Measurements from ENCODE around the gene SLC2A13.
"Not testable (repeated sequence)": the region's sequence is repeated elsewhere in the genome, so short reads cannot be mapped to it uniquely, and the experiment has no call there.

SLC2A13 gene

DNA sequence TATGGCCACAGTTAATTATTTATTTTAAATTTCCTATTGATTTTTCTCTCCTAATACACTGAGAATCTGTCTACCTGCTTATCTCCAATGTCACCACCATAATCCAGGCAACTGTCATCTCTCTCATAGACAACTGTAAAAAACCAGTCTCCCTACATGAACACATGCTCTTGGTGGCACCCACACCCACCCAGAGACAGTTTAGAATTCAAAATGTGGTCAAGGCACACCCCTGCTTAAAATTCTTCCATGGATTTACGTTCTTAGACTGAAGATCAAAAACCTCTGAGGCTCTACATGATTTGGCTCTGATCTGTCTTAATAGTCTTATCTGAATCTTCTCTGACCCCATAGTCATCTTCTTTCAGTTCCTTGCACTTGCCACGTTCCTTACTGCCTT lies 245.2 kb downstream of the SLC2A13 start:
- H3K27ac ChIP-seq, result no peak overlapping the region
- H3K4me1 ChIP-seq, result no peaks in the 10 kb centered on the region
- no peak overlapping the region for H3K9ac ChIP-seq
- H4K20me1 ChIP-seq, result no peaks in the 10 kb centered on the region
- H3K9me3 ChIP-seq (replicated peaks in 1 of 11), result peaks cover 0 to 3% (median 0%) of the 10 kb centered on the region in 11 experiments; a peak in 3 of 22 replicates
- H3K4me2 ChIP-seq, result no peak overlapping the region
- no peak for TF ChIP-seq Cebpa-rat (IDR thresholded peaks at IDR 0.05)
- no peak overlapping the region for H3K4me3 ChIP-seq
- no peaks in the 10 kb centered on the region for H3K27me3 ChIP-seq
- H3K36me3 ChIP-seq, result no peaks in the 10 kb centered on the region

DNA sequence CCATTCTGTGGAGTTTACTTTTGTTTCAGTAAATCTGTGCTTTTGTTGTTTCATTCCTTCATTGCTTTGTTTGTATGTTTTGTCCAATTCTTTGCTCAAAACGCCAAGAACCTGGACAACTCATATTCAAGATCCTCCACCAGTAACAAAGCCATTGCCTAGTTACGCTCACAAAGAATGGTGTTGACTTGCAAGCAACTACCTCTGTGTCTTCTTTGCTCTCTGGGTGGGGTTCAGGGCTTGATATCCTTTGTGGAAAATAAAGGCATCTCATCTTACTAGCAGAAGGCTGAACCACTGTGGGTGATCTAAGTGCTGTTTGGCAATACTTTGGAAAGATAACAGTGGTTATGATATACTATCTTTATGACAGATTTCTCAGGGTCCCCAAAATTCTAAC lies 252.9 kb downstream of the SLC2A13 start:
- H3K9ac ChIP-seq, result no peak overlapping the region
- no peak for TF ChIP-seq Cebpa-rat (IDR thresholded peaks at IDR 0.05)
- no peaks in the 10 kb centered on the region for H4K20me1 ChIP-seq
- no peak overlapping the region for H3K4me2 ChIP-seq
- H3K4me3 ChIP-seq, result no peak overlapping the region
- H3K27ac ChIP-seq, result no peak overlapping the region
- H3K27me3 ChIP-seq, result no peaks in the 10 kb centered on the region
- H3K9me3 ChIP-seq (replicated peaks in 1 of 11), result peaks cover 0 to 5% (median 0%) of the 10 kb centered on the region in 11 experiments; a peak in 1 of 22 replicates
- no peaks in the 10 kb centered on the region for H3K4me1 ChIP-seq
- no peaks in the 10 kb centered on the region for H3K36me3 ChIP-seq

DNA sequence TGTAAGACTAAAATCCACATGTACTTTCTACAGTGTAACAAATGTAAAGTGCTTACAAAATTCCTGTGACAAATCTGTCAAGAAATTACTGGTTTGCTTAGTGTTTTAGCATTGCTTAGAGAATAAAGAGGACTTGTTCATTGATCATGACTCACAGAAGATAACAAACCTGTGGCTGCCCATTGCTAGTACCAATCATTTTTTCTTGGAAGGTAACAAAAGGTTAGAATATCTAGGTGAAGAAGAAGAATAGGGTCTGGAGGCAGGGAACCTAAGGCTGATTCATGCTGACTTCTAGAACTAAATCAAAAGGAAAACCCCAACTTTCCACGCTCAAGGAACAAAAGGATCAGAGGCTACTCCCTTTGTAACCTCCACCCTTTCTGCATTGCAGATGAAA lies 253.5 kb downstream of the SLC2A13 start:
- Histone ChIP-seq H3K9ac (no peak overlapping the region), H3K27me3 (no peaks in the 10 kb centered on the region)

DNA sequence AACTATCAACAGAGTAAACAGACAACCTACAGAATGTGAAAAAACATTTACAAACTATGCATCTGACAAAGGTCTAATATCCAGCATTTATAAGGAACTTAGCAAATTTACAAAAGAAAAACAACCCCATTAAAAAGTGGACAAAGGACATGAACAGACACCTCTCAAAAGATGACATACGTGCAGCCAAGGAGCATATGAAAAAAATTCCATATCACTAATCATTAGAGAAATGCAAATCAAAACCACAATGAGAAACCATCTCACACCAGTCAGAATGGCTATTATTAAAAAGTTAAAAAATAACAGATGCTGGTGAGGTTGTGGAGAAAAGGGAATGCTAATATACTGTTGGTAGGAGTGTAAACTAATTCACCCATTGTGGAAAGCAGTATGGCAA lies 257.7 kb downstream of the SLC2A13 start:
- H4K20me1 ChIP-seq; H3K4me3 ChIP-seq; H3K4me1 ChIP-seq; H3K9ac ChIP-seq; H3K4me2 ChIP-seq; H3K27me3 ChIP-seq; H3K27ac ChIP-seq; H3K9me3 ChIP-seq (replicated peaks in 1 of 11); H3K36me3 ChIP-seq: not testable (repeated sequence)

More for the DNA sequence above, 253.5 kb downstream of the SLC2A13 start:
- Histone ChIP-seq H3K36me3 (no peaks in the 10 kb centered on the region), H3K4me2 (no peak overlapping the region), H3K9me3 (replicated peaks in 1 of 11) (peaks cover 0 to 5% (median 0%) of the 10 kb centered on the region in 11 experiments; a peak in 1 of 22 replicates), H3K27ac (no peak overlapping the region), H4K20me1 (no peaks in the 10 kb centered on the region), H3K4me1 (no peaks in the 10 kb centered on the region), H3K4me3 (no peak overlapping the region)
- no peak for TF ChIP-seq Cebpa-rat (IDR thresholded peaks at IDR 0.05)

DNA sequence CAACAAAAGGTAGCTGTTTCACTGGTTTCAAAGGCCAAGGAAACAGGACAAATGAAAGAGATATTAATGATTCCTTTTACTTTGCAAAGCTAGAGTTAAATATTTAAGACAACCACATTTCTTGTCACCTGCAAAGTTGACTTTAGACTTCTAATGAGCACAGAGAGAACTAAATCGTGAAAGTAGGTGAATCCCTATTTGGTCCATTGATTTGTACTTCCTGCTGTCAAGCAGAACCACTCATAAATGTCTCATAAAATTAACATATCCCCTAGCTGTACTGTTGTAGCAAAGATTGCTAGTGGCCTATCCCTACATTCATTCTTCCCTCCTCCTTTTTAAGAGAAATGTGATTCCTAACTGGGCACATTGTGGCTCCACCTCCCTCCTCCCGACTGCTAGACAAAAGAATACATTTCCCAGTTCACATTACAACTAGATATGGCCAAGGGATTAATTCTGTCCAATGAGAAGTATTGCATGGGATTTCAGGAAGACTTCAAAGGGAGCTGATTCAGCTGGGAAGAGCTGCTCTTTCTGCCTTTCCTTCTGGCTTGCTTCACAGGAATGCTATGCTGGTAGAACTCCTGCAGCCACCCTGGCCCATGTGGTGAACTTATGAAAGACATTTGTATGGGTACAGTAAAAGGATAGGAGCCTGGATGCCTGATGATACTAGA lies 258.8 kb downstream of the SLC2A13 start:
- Histone ChIP-seq H3K4me2 (no peak overlapping the region), H3K9me3 (replicated peaks in 1 of 11) (no peaks in the 10 kb centered on the region), H3K4me3 (no peak overlapping the region), H3K36me3 (no peaks in the 10 kb centered on the region), H3K9ac (no peak overlapping the region), H3K4me1 (peaks cover 0 to 6% (median 0%) of the 10 kb centered on the region in 10 experiments; a peak in 1 of 20 replicates), H3K27me3 (no peaks in the 10 kb centered on the region), H3K27ac (no peak overlapping the region), H4K20me1 (no peaks in the 10 kb centered on the region)
- no peak for TF ChIP-seq Cebpa-rat (IDR thresholded peaks at IDR 0.05)

DNA sequence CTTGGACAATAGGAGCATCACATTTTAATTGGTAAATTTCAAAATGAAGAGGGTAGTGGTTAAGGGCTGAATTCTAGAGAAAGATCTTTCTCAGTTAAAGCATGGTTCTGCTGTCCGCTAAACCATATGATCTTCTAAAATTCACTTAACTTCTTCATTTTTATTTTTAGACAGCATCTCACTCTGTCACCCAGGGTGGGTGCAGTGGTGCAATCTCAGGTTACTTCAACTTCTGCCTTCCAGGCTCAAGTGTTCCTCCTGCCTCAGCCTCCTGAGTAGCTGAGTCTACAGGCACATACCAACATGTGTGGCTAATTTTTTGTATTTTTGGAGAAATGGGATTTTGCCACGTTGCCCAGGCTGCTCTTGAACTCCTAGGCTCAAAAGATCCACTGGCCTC lies 259.6 kb downstream of the SLC2A13 start:
- no peak overlapping the region for H3K27ac ChIP-seq
- no peaks in the 10 kb centered on the region for H3K36me3 ChIP-seq
- TF ChIP-seq Cebpa-rat (IDR thresholded peaks at IDR 0.05), result no peak

DNA sequence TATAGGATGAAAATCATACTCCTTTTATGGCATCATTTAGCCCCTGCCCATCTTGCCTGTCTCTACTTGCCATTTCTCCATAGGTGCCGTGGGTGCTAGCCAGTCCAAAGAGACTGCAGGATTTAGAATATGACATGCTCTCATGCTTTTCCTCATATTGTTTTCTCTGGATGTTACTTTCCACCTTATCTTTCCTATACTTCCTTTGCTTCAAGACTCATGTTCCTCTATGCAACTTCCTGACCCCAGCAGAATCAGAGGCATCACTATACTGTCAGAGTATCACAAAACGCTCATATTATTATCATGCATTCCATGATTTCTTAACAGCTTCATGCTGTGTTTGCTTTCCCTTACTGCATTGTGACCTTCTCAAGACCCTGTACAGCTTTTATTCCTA lies 265.5 kb downstream of the SLC2A13 start:
- TF ChIP-seq Cebpa-rat (IDR thresholded peaks at IDR 0.05), result no peak
- H3K9ac ChIP-seq, result no peak overlapping the region
- H3K27ac ChIP-seq, result no peak overlapping the region
- no peak overlapping the region for H3K4me2 ChIP-seq
- H3K4me1 ChIP-seq, result no peaks in the 10 kb centered on the region
- H3K36me3 ChIP-seq, result no peaks in the 10 kb centered on the region
- H3K9me3 ChIP-seq (replicated peaks in 1 of 11), result no peaks in the 10 kb centered on the region
- no peaks in the 10 kb centered on the region for H4K20me1 ChIP-seq
- H3K27me3 ChIP-seq, result no peaks in the 10 kb centered on the region
- H3K4me3 ChIP-seq, result no peak overlapping the region

More for the DNA sequence above, 259.6 kb downstream of the SLC2A13 start:
- Histone ChIP-seq H3K4me1 (peaks cover 0 to 6% (median 0%) of the 10 kb centered on the region in 10 experiments; a peak in 1 of 20 replicates), H3K4me3 (no peak overlapping the region), H4K20me1 (no peaks in the 10 kb centered on the region), H3K27me3 (no peaks in the 10 kb centered on the region), H3K4me2 (no peak overlapping the region; a peak in 1 of 22 replicates), H3K9ac (no peak overlapping the region), H3K9me3 (replicated peaks in 1 of 11) (no peaks in the 10 kb centered on the region)

DNA sequence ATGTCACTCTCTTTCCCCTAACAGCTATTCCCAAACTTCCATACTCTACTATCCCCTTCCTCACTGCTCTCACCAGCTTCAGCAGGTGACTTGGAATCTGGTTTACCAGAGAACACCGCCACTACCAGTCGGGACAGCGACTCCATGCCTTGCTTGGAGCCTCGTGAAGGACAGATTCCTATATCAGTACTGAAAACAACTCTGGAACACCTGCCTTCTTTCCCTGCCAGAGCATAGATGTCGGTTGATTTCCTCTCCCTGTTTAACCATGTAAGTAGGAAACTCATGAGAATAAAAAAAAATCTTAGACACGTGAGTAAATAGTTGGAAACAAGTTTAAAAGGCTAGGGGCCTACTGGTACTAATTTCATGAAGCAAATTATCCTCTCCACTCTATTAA lies 266.8 kb downstream of the SLC2A13 start:
- Histone ChIP-seq H3K9ac (no peak overlapping the region), H3K9me3 (replicated peaks in 1 of 11) (no peaks in the 10 kb centered on the region), H3K27ac (no peak overlapping the region), H3K4me3 (no peak overlapping the region), H3K4me1 (no peaks in the 10 kb centered on the region), H3K27me3 (no peaks in the 10 kb centered on the region), H4K20me1 (no peaks in the 10 kb centered on the region), H3K36me3 (no peaks in the 10 kb centered on the region), H3K4me2 (no peak overlapping the region)
- TF ChIP-seq Cebpa-rat (IDR thresholded peaks at IDR 0.05), result no peak

DNA sequence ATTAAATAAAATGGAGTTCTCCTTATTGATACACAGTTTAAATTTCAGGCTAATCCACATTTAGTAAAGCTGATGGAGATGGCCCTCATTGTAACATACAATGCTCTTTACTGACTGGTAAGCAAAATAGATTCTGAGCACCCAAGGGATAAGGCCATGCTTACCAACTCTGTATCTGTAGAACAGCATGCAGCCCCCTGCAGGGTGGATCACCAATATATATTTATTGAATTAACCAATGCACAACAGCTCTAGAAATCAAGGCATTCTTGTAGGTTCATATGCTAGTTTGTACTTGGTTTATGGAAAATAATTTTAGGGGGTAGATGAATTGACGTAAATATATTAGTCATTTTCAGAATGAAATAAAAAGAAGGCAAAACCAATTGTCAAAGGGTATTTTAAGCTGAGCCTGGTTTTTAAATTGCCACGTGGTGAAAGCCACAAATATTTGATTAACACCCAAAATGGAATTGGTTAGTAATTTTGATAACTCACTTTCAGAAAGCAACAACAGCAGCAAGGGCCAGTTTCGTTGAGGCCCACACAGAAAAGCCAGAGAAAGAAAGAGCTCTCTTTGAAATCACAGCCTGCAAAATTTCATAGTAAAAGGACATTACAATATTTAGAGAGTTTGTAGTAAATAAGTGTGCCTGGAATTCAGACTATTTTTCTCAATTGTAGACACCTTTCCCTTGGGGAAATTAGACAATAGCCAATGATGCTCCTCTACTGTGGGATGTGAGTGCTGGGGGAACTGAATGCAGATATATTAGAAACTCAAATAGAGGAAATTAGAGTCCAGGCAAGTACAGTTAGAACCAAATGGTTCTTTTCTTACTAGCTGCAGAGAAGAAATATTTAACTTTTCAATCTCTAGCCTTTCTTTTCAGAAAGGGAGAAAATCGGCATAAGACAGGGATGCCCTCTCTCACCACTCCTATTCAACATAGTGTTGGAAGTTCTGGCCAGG lies 270.1 kb downstream of the SLC2A13 start:
- no peaks in the 10 kb centered on the region for H3K36me3 ChIP-seq
- no peak overlapping the region for H3K4me2 ChIP-seq
- no peaks in the 10 kb centered on the region for H4K20me1 ChIP-seq
- no peak overlapping the region for H3K4me3 ChIP-seq
- H3K4me1 ChIP-seq, result peaks cover 9 to 13% (median 11%) of the 10 kb centered on the region in 10 experiments; a peak in 19 of 20 replicates
- no peaks in the 10 kb centered on the region for H3K27me3 ChIP-seq
- no peak overlapping the region for H3K9ac ChIP-seq
- H3K27ac ChIP-seq, result no peak overlapping the region
- H3K9me3 ChIP-seq (replicated peaks in 1 of 11), result no peaks in the 10 kb centered on the region
- TF ChIP-seq Cebpa-rat (IDR thresholded peaks at IDR 0.05), result no peak
